NOMO-1 treated with dmso at 0.1 percent for 144 hours (cell line): Measurements from ENCODE around the gene KRTAP4-12.
"Not testable (repeated sequence)": the region's sequence is repeated elsewhere in the genome, so short reads cannot be mapped to it uniquely, and the experiment has no call there.

Experiments
- DNase-seq: peaks from one replicate; lab custom pipeline; 2025; ENCODE audit not compliant: unreplicated experiment; lab: John Stamatoyannopoulos, UW

KRTAP4-12 gene

DNA sequence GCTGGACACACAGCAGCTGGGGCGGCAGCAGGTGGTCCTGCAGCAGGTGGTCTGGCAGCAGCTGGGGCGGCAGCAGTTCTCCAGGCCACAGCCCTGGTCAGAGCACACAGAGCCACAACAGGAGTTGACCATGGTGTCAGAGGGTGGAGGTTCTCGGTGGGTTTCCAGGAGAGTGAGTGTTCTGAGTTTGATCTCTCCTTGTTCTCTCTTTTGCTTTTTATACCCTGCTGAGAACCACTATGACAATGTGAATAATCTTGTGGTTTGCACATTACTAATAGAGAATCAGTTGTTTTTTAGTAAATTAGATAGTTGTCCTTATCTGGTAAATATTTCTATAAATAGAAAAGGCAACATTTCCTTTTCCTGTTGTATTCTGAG lies at the start of gene KRTAP4-12:
Gene KRTAP4-12 (minus strand): TSS at position 192 of the 381 bp plus-strand sequence. CDS start 60 bp downstream, at position 132.
- DNase-seq, result not testable (repeated sequence)

DNA sequence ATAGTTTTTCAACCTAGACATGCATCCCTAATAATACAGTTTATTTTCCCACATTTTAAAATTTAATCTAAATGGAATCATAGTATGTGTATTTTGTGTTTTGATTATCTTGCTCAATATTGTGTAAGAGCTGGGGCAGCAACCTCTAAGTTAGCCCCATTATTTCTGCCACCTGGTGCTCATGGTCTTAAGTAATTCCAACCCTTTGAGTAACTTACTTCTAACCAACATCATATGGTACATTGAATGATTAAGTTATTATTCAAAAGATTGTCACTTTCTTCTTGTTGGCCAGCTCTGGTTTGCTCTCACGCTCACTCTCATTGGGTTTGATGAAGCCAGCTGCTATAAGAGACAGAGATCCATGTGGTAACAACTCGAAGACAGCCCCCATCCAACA lies 47.9 kb upstream of the KRTAP4-12 start:
- no peak for DNase-seq

DNA sequence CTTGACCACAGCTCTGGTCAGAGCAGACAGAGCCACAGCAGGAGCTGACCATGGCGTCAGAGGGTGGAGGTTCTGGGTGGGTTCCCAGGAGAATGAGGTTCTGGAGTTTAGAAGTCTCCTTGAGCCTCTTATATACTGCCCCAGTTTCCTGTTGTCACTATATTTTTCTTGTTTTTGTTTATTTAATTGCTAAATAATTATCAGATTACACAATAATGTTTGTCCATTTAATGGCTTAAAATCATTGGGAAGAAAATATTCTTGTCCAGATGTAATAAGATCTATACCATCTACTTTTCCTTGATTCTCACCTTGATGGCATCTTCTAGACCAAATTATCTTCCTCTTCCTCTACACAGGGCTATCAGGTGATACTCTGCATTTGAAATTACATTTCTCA lies 44.1 kb upstream of the KRTAP4-12 start, which contains the start of gene KRTAP4-3:
Gene KRTAP4-3 (minus strand): TSS at position 101 of the 400 bp plus-strand sequence. CDS start 49 bp downstream, at position 52.
- no peak for DNase-seq

DNA sequence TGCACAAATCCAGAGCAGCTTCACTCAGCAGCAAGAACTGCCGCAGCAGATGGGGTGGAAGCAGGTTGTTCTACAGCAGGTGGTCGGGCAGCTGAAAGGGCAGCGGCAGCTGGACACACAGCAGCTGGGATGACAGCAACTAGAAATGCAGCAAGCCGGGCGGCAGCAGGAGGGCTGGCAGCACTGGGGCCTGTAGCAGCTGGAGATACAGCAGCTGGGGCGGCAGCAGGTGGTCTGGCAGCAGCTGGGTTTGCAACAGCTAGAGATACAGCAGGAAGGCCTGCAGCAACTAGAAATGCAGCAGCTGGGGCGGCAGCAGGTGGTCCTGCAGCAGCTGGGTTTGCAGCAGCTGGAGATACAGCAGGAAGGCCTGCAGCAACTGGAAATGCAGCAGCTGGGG lies 43.6 kb upstream of the KRTAP4-12 start:
- no peak for DNase-seq

DNA sequence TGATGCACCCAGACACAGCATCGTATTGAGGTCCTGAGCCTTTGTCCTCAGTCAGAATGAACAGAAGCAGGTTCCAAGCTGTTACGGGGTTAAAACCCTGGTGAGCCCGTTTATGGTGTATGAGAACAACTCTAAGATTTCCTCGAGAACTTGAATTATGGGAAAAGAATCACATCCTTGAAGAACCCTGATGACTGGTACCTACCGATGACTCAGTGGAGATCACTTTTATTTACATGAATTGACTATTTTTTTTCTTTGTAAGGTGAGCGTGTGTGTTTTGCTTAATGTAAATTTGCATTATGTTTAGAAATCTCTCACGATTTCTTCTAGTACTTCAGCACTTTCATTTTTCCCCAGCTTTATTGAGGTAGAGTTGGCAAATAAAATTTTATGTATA lies 39.8 kb upstream of the KRTAP4-12 start:
- no peak for DNase-seq

DNA sequence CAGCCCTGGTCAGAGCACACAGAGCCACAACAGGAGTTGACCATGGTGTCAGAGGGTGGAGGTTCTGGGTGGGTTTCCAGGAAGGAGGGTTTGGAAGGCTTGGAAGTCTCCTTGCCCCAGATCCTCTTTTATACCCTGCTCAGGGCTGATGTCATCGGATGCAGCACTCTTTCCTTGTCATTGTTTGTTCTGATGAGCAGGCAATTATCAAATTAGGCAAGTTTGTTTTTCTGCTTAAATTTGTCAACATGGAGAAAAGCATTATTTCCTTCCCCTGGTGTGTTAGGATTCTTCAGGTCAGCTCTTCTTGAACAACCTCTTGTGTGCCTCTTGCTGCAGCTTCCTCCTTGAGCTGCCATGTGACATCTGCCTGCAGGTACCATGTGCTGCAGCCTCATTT lies 36.7 kb upstream of the KRTAP4-12 start, which contains the start of gene KRTAP4-4:
Gene KRTAP4-4 (minus strand): TSS at position 101 of the 400 bp plus-strand sequence. CDS start 57 bp downstream, at position 44.
- DNase-seq, result no peak

DNA sequence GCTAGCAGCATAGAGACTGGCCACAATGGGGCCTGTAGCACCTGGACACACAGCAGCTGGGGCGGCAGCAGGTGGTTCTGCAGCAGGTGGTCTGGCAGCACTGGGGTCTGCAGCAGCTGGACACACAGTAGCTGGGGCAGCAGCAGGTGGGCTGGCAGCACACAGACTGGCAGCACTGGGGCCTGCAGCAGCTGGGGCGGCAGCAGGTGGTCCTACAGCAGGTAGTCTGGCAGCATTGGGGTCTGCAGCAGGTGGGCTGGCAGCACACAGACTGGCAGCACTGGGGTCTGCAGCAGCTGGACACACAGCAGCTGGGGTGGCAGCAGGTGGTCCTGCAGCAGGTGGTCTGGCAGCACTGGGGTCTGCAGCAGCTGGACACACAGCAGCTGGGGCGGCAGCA lies 36.2 kb upstream of the KRTAP4-12 start:
- DNase-seq, result not testable (repeated sequence)

DNA sequence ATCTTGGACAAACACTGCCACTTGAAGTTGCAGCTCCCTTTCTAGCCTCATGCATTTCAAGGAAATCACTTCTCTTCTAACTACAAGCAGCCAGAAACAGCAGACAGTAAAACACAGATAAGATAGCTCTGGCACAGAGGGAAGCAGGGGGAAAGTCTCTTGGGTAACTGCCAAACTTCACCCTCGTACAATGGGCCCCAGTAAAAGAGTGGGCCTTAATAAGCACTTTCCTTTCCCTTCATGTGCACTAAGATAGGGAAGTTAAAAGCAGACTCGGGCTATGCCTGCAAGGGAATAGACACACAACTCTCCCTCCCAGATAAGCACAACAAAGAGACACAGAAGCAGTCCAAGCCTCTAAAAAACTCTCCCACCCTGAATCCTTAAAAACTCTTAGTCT lies 29.9 kb upstream of the KRTAP4-12 start:
- DNase-seq, result no peak

DNA sequence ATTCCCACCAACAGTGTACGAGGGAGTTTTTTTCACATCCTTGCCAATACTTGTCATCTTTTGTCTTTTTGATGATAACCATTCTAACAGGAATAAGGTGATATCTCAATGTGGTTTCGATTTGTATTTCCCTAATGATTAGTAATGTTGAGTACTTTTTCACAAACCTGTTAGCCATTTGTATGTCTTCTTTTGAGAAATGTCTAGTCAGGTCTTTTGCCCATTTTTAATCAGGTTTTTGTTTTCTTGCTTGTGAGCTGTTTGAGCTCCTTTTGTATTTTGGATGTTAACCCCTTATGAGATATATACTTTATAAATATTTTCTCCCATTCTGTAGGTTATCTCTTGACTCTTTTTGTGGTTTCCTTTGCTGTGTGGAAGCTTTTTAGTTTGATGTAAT lies 27.5 kb upstream of the KRTAP4-12 start:
- DNase-seq, result no peak

DNA sequence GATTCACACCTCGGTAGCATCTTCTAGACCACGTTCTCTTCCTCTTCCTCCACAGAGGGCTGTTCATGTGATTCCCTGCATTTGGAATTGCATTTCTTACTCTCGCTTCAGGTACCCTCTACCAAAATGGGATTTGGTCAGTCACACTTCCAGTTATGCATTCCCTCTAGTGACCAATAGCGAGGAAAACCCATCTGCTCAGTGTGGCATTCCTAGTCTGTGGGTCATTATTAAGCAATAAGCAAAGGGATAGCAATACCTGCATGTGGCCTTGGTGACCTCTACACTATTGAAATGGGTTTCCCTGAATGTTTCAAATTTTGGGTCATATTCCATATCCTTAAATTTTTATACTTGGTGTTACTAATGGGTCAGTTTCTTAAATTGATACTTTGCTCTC lies 26.0 kb upstream of the KRTAP4-12 start:
- DNase-seq, result no peak

DNA sequence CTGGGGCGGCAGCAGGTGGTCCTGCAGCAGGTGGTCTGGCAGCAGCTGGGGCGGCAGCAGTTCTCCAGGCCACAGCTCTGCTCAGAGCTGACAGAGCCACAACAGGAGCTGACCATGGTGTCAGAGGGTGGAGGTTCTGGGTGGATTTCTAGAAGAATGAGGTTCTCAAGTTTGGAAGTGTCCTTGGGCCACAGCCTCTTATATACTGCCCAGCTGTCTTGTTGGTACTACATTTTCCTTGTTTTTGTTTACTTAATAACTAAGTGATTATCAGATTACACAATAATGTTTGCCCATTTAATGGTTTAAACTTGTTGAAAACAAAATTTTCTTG lies 25.6 kb upstream of the KRTAP4-12 start, which contains the start of gene KRTAP4-5:
Gene KRTAP4-5 (minus strand): TSS at position 174 of the 334 bp plus-strand sequence. CDS start 58 bp downstream, at position 116.
- DNase-seq, result no peak

DNA sequence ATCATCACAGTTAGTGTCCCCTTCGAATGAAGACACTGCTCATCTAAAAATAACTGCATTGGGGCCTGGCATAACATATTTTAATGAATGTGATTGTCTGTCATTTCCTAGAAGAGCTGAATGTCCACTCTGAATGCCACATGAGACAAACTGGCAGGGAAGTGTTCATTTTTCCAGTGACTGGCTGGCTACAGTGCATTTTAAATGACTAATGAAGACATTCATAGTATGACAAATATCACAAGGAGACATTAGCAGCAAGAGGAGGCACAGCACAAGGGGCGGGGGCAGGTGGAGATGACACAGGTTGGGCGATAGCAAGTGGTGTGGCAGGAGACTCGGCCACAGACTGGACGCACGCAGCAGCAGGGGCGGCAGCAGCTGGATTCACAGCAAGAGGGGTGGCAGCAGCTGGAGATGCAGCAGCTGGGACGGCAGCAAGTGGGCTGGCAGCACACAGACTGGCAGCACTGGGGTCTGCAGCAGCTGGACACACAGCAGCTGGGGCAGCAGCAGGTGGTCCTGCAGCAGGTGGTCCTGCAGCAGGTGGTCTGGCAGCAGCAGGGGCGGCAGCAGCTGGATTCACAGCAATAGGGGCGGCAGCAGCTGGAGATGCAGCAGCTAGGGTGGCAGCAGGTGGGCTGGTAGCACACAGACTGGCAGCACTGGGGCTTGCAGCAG lies 25.1 kb upstream of the KRTAP4-12 start:
- not testable (repeated sequence) for DNase-seq

DNA sequence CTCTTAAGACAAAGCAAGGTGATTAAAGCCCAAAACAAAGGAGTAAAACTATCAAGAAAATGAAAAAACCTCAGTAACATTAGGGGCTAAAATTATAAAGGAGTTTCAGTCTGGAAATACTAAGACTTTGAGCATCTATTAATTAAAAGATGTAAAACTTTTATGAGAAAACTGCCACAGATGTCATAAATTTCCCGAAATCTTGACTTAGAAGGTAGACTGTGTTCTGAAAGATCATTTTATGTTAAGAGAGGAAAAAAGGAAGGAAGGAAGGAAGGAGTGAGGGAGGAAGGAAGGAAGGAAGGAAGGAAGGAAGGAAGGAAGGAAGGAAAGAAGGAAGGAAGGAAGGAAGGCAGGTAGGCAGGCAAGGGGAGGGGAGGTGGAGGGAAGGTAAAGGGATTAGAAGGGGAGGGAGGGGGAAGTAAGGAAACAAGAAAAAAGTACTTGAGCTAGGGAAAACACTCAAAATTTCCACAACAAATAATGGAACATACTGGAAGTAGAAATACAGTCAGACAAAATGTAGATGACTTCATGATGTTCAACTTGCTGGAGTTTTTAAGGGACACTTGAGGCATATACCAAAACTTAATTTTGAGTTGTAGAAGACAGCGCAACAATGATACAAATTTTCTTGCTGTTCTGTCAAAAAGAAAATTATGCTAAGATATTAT lies 23.7 kb upstream of the KRTAP4-12 start:
- DNase-seq, result no peak

DNA sequence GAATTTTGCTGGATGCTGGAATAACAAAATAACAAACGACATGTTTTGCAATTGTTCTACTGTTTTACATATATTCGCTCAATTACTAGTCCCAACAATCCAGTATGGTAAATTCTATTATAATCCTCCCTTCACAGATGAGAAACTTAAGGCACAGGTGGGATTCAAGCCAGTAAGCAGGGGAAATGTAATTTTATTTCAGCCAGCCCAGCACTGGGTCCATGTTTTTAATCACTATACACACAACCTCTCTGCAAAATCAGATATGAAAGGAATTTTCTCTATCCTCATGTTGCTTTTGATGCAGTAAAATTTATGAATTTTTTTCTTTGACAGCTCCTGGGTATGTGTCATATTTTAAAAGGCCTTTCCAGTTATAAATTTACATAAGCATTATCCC lies 21.3 kb upstream of the KRTAP4-12 start:
- DNase-seq, result no peak

DNA sequence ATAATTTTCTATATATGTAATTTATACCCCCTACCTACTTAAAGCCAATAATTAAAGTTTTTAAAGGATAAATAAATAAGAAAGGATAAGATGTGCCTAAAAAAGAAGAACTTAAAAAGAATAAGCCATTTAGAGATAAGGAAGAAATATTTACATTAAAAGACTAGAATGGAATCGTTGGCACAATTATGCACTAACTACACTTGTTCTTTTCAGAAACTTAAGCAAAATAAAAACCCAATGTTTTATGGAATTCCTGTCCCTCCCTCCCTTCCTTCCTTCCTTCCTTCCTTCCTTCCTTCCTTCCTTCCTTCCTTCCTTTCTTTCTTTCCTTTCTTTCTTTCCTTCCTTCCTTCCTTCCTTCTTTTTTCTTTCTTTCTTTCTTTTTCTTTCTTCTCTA lies 20.9 kb upstream of the KRTAP4-12 start:
- DNase-seq, result no peak

DNA sequence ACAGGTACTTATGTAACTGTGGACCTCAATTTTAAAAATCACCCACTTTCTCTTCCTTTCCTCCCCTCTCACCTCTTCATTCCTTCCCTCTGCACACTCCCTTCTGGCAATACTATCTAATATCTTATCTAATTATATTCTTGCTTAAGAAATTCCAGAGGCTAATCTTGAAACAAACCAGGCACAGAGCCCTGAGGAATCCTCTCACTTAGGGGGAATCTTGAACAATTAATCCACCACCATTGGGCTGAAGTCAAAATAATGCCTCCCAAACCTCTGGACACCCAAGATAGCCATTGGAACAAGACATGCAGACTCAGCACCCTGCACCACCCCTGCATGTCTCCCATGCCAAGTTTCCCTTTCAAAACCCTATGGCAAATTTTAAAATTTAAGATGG lies 17.4 kb upstream of the KRTAP4-12 start:
- DNase-seq, result no peak

DNA sequence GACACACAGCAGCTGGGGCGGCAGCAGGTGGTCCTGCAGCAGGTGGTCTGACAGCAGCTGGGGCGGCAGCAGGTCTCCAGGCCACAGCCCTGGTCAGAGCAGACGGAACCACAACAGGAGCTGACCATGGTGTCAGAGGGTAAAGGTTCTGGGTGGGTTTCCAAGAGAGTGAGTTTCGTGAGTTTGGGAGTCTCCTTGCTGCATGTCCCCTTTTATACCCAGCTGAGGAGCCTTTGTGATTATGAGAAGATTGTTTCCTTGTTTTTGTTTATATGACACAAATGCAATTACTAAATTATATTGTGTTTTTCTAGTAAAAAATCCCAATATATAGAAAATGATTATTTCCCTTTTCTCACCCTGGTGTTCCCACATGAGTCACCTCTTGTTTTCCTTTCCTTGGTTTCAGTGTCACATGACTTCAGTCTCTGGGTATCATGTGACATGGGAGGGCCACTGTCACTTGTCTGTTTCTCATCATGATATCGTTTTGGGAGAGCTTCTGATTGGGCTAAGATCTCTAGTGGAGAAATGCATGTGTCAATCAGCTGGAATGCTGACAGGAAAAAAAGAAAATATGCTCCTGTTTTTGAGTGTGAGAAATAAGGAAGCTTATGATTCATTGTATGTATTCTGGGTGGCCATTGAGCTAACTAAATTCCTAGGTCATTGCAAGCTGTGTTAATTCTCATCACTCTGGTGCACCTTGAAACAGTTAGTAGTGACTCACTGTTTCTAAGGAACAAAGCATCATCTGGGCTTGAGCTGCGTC lies 16.6 kb upstream of the KRTAP4-12 start, which contains the start of gene KRTAP4-6:
Gene KRTAP4-6 (minus strand): TSS at position 185 of the 772 bp plus-strand sequence. CDS start 57 bp downstream, at position 128.
- DNase-seq, result no peak

DNA sequence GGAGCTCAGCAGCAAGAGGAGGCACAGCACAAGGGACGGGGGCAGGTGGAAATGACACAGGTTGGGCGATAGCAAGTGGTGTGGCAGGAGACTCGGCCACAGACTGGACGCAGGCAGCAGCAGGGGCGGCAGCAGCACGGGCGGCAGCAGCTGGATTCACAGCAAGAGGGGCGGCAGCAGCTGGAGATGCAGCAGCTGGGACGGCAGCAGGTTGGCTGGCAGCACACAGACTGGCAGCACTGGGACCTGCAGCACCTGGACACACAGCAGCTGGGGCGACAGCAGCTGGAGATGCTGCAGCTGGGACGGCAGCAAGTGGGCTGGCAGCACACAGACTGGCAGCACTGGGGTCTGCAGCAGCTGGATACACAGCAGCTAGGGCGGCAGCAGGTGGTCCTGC lies 15.9 kb upstream of the KRTAP4-12 start:
- not testable (repeated sequence) for DNase-seq

DNA sequence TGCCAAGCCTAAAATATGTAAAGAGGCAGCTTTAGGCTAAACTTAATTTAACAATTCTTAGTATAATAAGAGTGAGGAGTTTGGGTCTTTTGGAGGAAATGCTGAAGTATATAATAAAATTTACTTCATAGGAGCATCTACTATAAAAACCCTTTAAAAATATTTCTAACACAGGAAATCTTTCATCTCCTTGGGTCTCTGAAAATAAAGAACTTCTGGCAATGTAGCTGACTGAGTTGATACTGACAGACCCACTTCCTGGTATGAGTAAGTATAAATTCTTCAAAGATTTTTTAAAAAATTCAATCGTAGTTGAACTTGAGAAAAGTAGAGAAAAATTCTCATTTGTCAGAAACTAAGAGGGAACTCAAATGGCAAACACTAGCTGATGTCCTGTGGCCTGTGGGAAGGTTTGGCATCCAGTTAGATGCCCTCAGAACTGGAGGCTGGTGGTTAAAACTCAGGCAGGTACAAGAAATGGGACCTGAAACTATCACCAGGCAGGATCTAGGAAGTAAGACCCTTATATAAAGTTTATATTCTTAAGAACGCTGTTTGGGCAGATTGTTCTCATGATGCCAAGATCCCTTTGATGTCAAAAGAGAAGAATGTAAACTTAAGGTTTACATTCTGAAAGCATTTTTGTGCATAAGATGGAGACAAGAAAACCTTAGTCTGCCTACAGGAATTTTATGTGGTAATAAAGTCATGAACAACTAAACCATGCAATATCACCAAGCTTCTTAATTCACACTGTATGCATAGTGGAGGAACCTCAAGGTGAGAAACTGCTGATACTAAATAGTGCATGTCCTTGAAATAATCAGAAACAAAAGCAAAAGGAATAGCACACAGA lies 10.1 kb upstream of the KRTAP4-12 start:
- DNase-seq, result no peak

DNA sequence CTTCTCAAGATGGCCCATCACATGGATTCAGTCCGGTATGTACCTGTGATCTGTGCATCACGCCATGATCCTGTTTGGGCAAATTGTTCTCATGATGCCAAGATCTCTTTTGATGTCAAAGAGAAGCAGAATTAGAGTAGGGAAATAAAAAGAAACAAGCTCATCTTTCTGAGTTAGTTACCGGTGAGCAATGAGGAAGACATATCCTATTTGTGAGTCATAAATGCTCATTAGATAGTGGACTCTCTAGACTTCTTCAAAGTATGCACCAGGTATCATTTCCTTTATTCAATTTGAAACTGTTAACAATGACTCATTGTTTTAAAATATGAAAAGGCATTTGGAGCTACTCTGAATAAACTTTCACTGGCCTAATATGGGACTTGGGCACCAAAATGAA lies 8.0 kb upstream of the KRTAP4-12 start:
- no peak for DNase-seq

DNA sequence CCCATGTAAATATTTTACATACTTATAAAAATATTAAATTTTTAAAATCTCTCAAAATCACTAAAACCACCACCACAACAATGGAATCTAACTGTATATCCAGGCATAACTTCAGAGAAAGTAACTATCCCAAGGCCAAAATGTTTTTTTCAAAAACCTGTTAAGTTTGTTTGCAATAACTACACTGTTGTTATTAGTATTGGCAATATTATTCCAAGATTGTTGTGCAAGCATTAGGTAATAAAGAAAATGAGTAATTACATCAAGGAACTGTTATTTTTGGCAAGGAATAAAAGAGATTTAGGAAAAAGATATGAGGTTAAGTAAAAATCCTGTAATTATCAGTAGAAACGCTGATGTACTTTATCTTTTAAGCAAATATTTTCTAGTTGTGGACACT lies 3.4 kb upstream of the KRTAP4-12 start:
- DNase-seq, result no peak
